OCI-LY1 (cell line): Measurements from ENCODE around the gene CCNE1.

Experiments
- CTCF ChIP-seq: fragments of 200-600 bp; sonication (generic), shearing (Covaris generic); IDR thresholded peaks from 2 replicates; pipeline ENCODE4 v1.5.1; 2017; ENCODE audit warnings: mild to moderate bottlenecking, antibody characterized with exemption, low read length, moderate library complexity, mixed read lengths
- EZH2 ChIP-seq: fragments of 200-600 bp; sonication (generic), shearing (Covaris generic); IDR thresholded peaks from 2 replicates; pipeline ENCODE4 v1.8.0; 2017; ENCODE audit warnings: borderline replicate concordance, mixed run types, mild to moderate bottlenecking, antibody characterized with exemption, low read length, moderate library complexity, mixed read lengths

GRCh38 chr19:29837996-29838395 is 26.2 kb downstream of the CCNE1 start:
- TF ChIP-seq CTCF (no peak), EZH2 (no peak)
